GM04504 (cell line): ENCODE results near the gene POLR3H.

Source experiments
- DNase-seq: peaks from one replicate; pipeline ENCODE4 v3.0.0-alpha.2; 2012; ENCODE audit warnings: low read depth

Gene POLR3H

GRCh38 chr22:41516462-41516861, 27.8 kb downstream of the POLR3H start:
- DNase-seq, result no peak

- DNase-seq, result no peak
Measured at GRCh38 chr22:41513391-41513790, 30.9 kb downstream of the POLR3H start.

GRCh38 chr22:41512421-41513194, 31.7 kb downstream of the POLR3H start:
- DNase-seq, result no peak

GRCh38 chr22:41511521-41511968, 32.7 kb downstream of the POLR3H start:
- DNase-seq, result no peak

- DNase-seq, result no peak
Measured at GRCh38 chr22:41508770-41509170, 35.5 kb downstream of the POLR3H start.

- DNase-seq, result no peak
Measured at GRCh38 chr22:41507330-41508063, 36.8 kb downstream of the POLR3H start.

- DNase-seq, result no peak
Measured at GRCh38 chr22:41505511-41506220, 38.6 kb downstream of the POLR3H start.

GRCh38 chr22:41504816-41505215, 39.5 kb downstream of the POLR3H start:
- DNase-seq, result no peak

- DNase-seq, result no peak
Measured at GRCh38 chr22:41504397-41504796, 39.9 kb downstream of the POLR3H start.

GRCh38 chr22:41501209-41501608, 43.1 kb downstream of the POLR3H start:
- DNase-seq, result no peak

- no peak for DNase-seq
Measured at GRCh38 chr22:41500303-41500702, 44.0 kb downstream of the POLR3H start.

- no peak for DNase-seq
Measured at GRCh38 chr22:41499624-41500280, 44.5 kb downstream of the POLR3H start.

- no peak for DNase-seq
Measured at GRCh38 chr22:41498303-41498835, 45.9 kb downstream of the POLR3H start.

GRCh38 chr22:41491374-41492100, 52.7 kb downstream of the POLR3H start:
- no peak for DNase-seq

GRCh38 chr22:41488596-41489385, 55.5 kb downstream of the POLR3H start:
- DNase-seq, result no peak

GRCh38 chr22:41488076-41488475, 56.2 kb downstream of the POLR3H start:
- DNase-seq, result no peak

GRCh38 chr22:41487037-41487935, 57.0 kb downstream of the POLR3H start:
- no peak for DNase-seq

GRCh38 chr22:41485033-41485432, 59.2 kb downstream of the POLR3H start:
- no peak for DNase-seq

- DNase-seq, result peak; percentile 28
Measured at GRCh38 chr22:41482319-41482935, 61.8 kb downstream of the POLR3H start.
